Mesothelial cell of epicardium (in vitro differentiated cells): ENCODE results near the gene GALR2. TPM values are rescaled to one million over a fixed set of nuclear protein-coding genes. Genes with fewer than 3 reads are reported as not detected.

Experiments
- DNase-seq, 2 experiments: peaks; one replicate each; pipeline ENCODE4 v3.0.0; 2021; ENCODE audit warnings: low spot score in 2 of 2; ENCODE audit not compliant: unreplicated experiment in 2 of 2
- H3K27ac Mint-ChIP-seq: 2 replicates; pipeline ENCODE4 v1.8.0; 2021; ENCODE audit warnings: mixed read lengths
- H3K27me3 Mint-ChIP-seq: 2 replicates; pipeline ENCODE4 v1.8.0; 2021; ENCODE audit warnings: low read depth, mixed read lengths
- H3K36me3 Mint-ChIP-seq: 2 replicates; pipeline ENCODE4 v1.8.0; 2021; ENCODE audit warnings: mixed read lengths
- H3K4me1 Mint-ChIP-seq: 2 replicates; pipeline ENCODE4 v1.8.0; 2021; ENCODE audit warnings: mixed read lengths
- H3K4me3 Mint-ChIP-seq: 2 replicates; pipeline ENCODE4 v1.8.0; 2021; ENCODE audit warnings: mild to moderate bottlenecking, moderate library complexity, mixed read lengths
- H3K9me3 Mint-ChIP-seq: 2 replicates; pipeline ENCODE4 v1.8.0; 2021; ENCODE audit warnings: mixed read lengths
- total RNA-seq: library from RNA; stranded (reverse); gene quantifications from 3 replicates; pipeline ENCODE4 v1.2.1, GENCODE V29; 2021
- TF ChIP-seq, protein P1 (sequence below): fragments of 200-600 bp; sonication (generic); IDR thresholded peaks from one replicate; pipeline ENCODE4 v1.5.0; 2021; ENCODE audit warnings: antibody characterized with exemption; ENCODE audit not compliant: unreplicated experiment

GALR2 gene
- total RNA-seq, 1 donor from 2014 or later, result not detected

DNA sequence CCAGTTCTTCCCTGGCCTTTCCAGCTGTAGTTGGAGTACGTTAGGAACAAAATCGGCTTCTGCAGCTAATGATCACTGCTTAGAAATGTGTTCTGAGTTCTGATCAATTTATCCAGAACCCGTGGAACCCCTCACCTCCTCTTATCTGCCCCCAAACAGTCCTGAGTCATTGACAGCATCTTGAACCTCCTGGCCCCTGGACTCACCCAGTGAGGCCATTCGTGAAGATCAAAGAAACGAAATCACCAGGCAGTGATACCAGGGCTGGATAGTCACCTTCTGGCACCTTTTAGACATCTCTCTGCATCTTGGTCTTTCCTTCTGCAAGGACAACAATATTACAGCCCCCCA, 46.1 kb downstream of the GALR2 start:
- Mint-ChIP-seq H3K4me1 (peaks cover 8% of the 10 kb centered on the region), H3K4me3 (no peak overlapping the region), H3K36me3 (no peaks in the 10 kb centered on the region), H3K9me3 (no peaks in the 10 kb centered on the region), H3K27me3 (no peaks in the 10 kb centered on the region), H3K27ac (no peak overlapping the region)
- no peak for DNase-seq
- TF ChIP-seq, protein P1, sequence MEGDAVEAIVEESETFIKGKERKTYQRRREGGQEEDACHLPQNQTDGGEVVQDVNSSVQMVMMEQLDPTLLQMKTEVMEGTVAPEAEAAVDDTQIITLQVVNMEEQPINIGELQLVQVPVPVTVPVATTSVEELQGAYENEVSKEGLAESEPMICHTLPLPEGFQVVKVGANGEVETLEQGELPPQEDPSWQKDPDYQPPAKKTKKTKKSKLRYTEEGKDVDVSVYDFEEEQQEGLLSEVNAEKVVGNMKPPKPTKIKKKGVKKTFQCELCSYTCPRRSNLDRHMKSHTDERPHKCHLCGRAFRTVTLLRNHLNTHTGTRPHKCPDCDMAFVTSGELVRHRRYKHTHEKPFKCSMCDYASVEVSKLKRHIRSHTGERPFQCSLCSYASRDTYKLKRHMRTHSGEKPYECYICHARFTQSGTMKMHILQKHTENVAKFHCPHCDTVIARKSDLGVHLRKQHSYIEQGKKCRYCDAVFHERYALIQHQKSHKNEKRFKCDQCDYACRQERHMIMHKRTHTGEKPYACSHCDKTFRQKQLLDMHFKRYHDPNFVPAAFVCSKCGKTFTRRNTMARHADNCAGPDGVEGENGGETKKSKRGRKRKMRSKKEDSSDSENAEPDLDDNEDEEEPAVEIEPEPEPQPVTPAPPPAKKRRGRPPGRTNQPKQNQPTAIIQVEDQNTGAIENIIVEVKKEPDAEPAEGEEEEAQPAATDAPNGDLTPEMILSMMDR, result no peak

DNA sequence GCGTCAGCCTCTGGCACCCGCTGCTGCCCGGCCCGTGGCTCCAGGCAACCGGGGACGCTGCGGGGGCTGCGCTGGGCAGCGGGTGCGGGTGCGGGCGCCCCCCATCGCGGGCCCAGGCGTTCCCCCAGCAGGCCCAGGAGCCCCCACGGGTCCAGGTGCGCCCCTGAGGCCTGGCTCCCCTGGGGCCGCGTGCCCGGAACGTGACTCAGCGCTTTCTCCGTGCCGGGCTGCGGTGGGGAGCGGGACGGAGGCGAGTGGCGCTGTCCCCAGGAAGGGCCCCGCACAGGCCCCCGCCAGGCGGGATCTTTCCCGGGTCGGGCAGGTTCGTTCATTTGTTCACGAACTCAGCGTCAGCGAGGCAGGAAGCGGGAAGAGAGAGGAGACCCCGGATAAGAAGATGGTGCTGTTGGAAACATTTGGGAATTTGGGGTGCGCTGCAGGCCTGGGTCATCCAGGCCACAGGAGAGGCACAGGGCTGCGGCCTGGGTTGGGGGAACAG, 47.4 kb downstream of the GALR2 start:
- H3K9me3 Mint-ChIP-seq, result no peaks in the 10 kb centered on the region
- H3K4me3 Mint-ChIP-seq, result no peak overlapping the region
- H3K27ac Mint-ChIP-seq, result peak overlapping the region; percentile 87
- H3K4me1 Mint-ChIP-seq, result peaks cover 14% of the 10 kb centered on the region
- TF ChIP-seq, protein P1, result no peak
- no peak for DNase-seq
- no peaks in the 10 kb centered on the region for H3K36me3 Mint-ChIP-seq
- no peaks in the 10 kb centered on the region for H3K27me3 Mint-ChIP-seq

DNA sequence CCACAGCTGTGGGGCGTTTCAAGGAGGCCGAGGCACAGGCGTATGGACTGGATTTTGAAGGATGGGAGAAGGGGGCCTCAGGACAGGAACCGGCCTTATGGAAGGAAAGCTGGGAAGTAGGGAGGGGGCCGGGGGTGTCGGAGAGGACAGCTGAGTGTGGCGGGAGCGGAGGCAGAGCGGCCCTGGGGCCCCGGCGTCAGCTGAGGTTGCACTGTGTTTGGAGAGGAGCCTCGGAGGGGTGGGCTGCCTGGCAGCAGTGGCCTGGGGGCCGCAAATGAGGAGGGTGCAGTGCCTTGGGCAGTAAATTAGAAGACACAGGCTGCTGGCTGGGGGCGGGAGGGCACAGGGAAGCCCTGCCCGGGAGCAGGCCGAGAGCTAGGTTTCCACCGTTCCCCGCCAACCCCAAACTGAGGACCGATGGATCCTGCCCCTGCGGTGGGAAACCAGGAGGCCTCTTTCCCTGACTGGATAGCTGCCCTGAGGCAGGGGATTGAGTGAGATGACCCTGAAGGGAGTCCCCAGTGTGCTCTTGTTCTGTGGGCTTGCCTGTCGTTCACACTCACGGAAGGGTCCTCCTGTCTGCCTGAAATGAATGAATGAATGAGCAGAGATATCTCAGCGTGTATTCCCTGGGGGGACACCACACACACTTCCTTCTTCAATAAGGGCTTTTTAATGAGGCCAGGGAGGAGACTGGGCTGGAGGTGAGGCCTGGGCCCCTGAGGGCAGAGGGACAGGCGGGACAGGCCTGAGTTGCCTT, 48.0 kb downstream of the GALR2 start:
- TF ChIP-seq, protein P1, result no peak
- H3K36me3 Mint-ChIP-seq, result no peaks in the 10 kb centered on the region
- H3K27ac Mint-ChIP-seq, result peak overlapping the region; percentile 87
- no peak for DNase-seq
- no peak overlapping the region for H3K4me3 Mint-ChIP-seq
- peaks cover 17% of the 10 kb centered on the region for H3K4me1 Mint-ChIP-seq
- no peaks in the 10 kb centered on the region for H3K27me3 Mint-ChIP-seq
- H3K9me3 Mint-ChIP-seq, result no peaks in the 10 kb centered on the region

DNA sequence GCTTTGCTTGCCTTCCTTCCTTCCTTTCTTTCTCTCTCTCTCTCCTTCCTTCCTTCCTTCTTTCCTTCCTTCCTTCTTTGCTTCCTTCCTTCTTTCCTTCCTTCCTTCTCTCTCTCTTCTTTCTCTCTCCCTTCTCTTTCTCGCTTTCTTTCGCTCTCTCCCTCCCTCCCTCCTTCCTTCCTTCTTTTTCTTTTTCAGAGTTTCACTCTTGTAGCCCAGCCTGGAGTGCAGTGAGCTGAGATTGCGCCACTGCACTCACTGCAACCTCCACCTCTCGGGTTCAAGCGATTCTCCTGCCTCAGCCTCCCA, 48.6 kb downstream of the GALR2 start:
- H3K27me3 Mint-ChIP-seq, result no peaks in the 10 kb centered on the region
- no peak overlapping the region for H3K4me3 Mint-ChIP-seq
- no peaks in the 10 kb centered on the region for H3K36me3 Mint-ChIP-seq
- TF ChIP-seq, protein P1, result no peak
- H3K27ac Mint-ChIP-seq, result no peak overlapping the region
- H3K4me1 Mint-ChIP-seq, result peaks cover 17% of the 10 kb centered on the region
- no peak for DNase-seq
- no peaks in the 10 kb centered on the region for H3K9me3 Mint-ChIP-seq

DNA sequence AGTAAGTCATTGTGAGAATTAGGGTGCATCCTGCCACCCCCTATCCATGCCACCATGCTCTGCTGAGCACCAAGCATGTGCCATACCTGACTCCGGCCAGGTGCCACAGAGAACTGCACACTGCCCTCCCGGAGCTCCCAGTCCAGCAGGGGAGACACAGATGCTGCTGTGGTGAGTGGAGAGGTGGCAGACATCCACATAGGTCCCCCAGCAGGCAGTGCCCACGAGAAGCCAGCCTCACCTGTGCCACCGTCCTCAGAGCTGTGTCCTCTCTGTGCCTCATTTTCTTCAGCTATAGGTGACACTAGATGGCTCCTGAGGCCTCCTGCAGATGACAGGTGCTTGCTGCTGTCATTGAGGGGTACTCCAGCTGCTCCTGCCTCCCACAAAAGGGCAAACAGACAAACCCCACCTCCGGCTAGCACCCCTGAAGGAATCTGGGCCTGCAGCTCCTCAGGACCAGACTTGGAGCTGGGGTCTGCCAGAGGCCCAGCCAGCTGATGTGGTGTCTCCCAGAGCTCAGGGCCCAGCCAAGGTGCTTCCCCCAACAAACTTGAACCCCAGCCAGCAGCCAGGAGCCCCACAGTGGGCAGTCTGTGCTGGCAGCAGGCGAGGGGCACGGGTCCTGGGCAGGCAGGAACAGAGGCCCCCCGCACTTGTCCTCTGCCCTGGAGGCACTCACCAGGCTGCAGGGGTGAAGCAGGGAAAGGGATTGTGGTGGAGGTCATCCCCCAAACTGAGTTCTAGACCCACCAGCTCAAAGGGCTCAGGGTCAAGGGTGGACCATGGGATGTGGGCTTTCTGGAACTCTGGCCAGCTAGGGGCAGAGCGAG, 49.4 kb downstream of the GALR2 start:
- no peaks in the 10 kb centered on the region for H3K9me3 Mint-ChIP-seq
- no peak overlapping the region for H3K4me3 Mint-ChIP-seq
- H3K36me3 Mint-ChIP-seq, result no peaks in the 10 kb centered on the region
- peaks cover 17% of the 10 kb centered on the region for H3K4me1 Mint-ChIP-seq
- no peaks in the 10 kb centered on the region for H3K27me3 Mint-ChIP-seq
- DNase-seq, result no peak
- H3K27ac Mint-ChIP-seq, result no peak overlapping the region
- TF ChIP-seq, protein P1, result no peak
